Right lobe of liver (tissue), 6 donors: ENCODE measurements around the gene GPBAR1. TPM values are rescaled to one million over a fixed set of nuclear protein-coding genes. Genes with fewer than 3 reads are reported as not detected.
A peak's percentile ranks its signal among the peaks of the same experiment; 100 is the strongest.

ENCODE experiments used
- ATAC-seq, 4 donors: fragments of 200-7000 bp; cut with Tn5 transposase; one replicate each; pipeline ENCODE4 v1.9.1; 2020; ENCODE audit warnings: mild to moderate bottlenecking in 4 of 4, moderate library complexity in 4 of 4
- DNase-seq, 3 donors: peaks; one replicate each; pipeline ENCODE4 v3.0.0-alpha.2; 2020
- H3K27ac ChIP-seq, 3 donors: fragments of 200-600 bp; one replicate each; pipeline ENCODE4 v1.8.0; 2022
- H3K27me3 ChIP-seq, 2 donors: fragments of 200-600 bp; one replicate each; pipeline ENCODE4 v1.8.0; 2022
- H3K36me3 ChIP-seq, 4 donors: fragments of 200-600 bp; sonication (generic) in 1 of 4; one replicate each; pipeline versions ENCODE4 v1.5.1 to v1.8.0; 2017 to 2022; ENCODE audit warnings: control low read depth in 1 of 4
- H3K4me1 ChIP-seq, 4 donors: fragments of 200-600 bp; sonication (generic) in 1 of 4; one replicate each; pipeline versions ENCODE4 v1.5.1 to v1.8.0; 2017 to 2022; ENCODE audit warnings: control low read depth in 1 of 4
- H3K4me3 ChIP-seq, 3 donors: fragments of 200-600 bp; one replicate each; pipeline ENCODE4 v1.8.0; 2022
- H3K9me3 ChIP-seq, 4 donors: fragments of 200-600 bp; sonication (generic) in 1 of 4; one replicate each; pipeline versions ENCODE4 v1.5.1 to v1.8.0; 2017 to 2022; ENCODE audit warnings: control low read depth in 1 of 4
- POLR2A ChIP-seq: fragments of 450-650 bp; IDR thresholded peaks from one replicate; pipeline ENCODE4 v1.6.1; 2017; ENCODE audit warnings: antibody characterized with exemption, mild to moderate bottlenecking
- WGBS: methylation state at CpG from one replicate; pipeline ENCODE4 v1.1.6; 2018; ENCODE audit warnings: low coverage, low lambda C conversion rate; ENCODE audit not compliant: insufficient coverage; ENCODE audit errors: missing lambda C conversion rate; 5-methylcytosine and 5-hydroxymethylcytosine counted together
- intact Hi-C, 2 donors: fragments of 100-400 bp; cut with DNase I; formaldehyde crosslinking; loops; one replicate each; pipeline versions ENCODE4 v1.11.2 to v1.14.1; 2022
- total RNA-seq, 6 experiments: library from RNA; depleted of rRNA in 2 of 6; stranded (reverse); fragments of >200 nt in 2 of 6; fragmentation: NEBNext Ultra II Directional in 3 of 6; extraction: Animal tissue kit (Norgen Biotek cat#: 25700) in 3 of 6; gene quantifications; one replicate each; pipeline versions ENCODE4 v1.1.0 to v1.2.4, GENCODE V29; 2016 to 2023
- TF ChIP-seq, protein P1 (sequence below), 4 donors: fragments of 200-600 bp in 3 of 4; fragments of 450-650 bp in 1 of 4; IDR thresholded peaks; one replicate each; pipeline versions ENCODE4 v1.5.1 to v1.8.0; 2016 to 2022; ENCODE audit warnings: antibody characterized with exemption in 4 of 4, mild to moderate bottlenecking in 2 of 4
- donor health status: DM: no; HTN: yes; CAD: no.
- donor health status: DM: no; HTN: no; CAD: no.
- donor health status: DM: no; HTN: no; CAD: no.
- donor health status: DM: no; HTN: yes; CAD: no.
- donor health status: DM: no; HTN: yes; CAD: no.

The GPBAR1 gene
- total RNA-seq, 6 experiments from 2014 or later, result 0.56 to 3.2 (median 0.94) TPM

GRCh38 chr2:218296847-218297246 lies 36.0 kb downstream of the GPBAR1 start:
- peaks cover 0 to 33% (median 19%) of the 10 kb centered on the region in 4 donors for H3K4me1 ChIP-seq
- WGBS, result 17% methylated on average over 6 of the region's 7 CpGs
- TF ChIP-seq, protein P1, sequence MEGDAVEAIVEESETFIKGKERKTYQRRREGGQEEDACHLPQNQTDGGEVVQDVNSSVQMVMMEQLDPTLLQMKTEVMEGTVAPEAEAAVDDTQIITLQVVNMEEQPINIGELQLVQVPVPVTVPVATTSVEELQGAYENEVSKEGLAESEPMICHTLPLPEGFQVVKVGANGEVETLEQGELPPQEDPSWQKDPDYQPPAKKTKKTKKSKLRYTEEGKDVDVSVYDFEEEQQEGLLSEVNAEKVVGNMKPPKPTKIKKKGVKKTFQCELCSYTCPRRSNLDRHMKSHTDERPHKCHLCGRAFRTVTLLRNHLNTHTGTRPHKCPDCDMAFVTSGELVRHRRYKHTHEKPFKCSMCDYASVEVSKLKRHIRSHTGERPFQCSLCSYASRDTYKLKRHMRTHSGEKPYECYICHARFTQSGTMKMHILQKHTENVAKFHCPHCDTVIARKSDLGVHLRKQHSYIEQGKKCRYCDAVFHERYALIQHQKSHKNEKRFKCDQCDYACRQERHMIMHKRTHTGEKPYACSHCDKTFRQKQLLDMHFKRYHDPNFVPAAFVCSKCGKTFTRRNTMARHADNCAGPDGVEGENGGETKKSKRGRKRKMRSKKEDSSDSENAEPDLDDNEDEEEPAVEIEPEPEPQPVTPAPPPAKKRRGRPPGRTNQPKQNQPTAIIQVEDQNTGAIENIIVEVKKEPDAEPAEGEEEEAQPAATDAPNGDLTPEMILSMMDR (IDR thresholded peaks at IDR 0.05), result peak in 1 of 4 donors; percentile 18
- no peak for TF ChIP-seq POLR2A
- ATAC-seq (no peak), DNase-seq (no peak)
- no peak overlapping the region for H3K4me3 ChIP-seq
- H3K36me3 ChIP-seq, result no peaks in the 10 kb centered on the region
- no peaks in the 10 kb centered on the region for H3K27me3 ChIP-seq
- intact Hi-C loops, result no loop called here
- no peaks in the 10 kb centered on the region for H3K9me3 ChIP-seq
- H3K27ac ChIP-seq, result peak overlapping the region in 1 of 3 donors; percentile 31

GRCh38 chr2:218298314-218298875 lies 37.6 kb downstream of the GPBAR1 start:
- DNase-seq (no peak), ATAC-seq (no peak)
- H3K9me3 ChIP-seq, result no peaks in the 10 kb centered on the region
- H3K27me3 ChIP-seq, result no peaks in the 10 kb centered on the region
- intact Hi-C loops, result no loop called here
- peak overlapping the region in 1 of 3 donors; percentile 40 for H3K27ac ChIP-seq
- H3K4me3 ChIP-seq, result no peak overlapping the region
- 58% methylated on average over 6 of the region's 6 CpGs for WGBS
- no peaks in the 10 kb centered on the region for H3K36me3 ChIP-seq
- peaks cover 0 to 25% (median 15%) of the 10 kb centered on the region in 4 donors for H3K4me1 ChIP-seq
- TF ChIP-seq, protein P1 (IDR thresholded peaks at IDR 0.05), result no peak
- no peak for TF ChIP-seq POLR2A

DNA sequence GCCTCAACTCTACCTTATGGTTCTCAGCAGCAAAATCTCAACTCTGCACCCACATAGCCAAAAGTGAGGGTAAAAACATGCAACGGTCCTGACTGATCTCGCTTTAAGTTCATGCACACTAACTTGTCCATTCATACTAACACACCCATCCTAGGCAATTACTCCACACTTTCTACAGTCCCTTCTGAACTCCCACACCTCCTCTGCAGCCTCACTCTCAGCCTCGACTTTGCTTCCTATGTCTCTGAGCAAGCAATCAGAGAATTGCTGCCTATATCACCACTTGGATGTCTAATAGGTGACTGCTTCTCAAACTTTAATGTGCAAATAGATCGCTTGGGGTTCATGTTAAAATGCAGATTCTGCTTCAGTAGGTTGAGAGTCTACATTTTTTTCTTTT lies 39.3 kb downstream of the GPBAR1 start:
- ATAC-seq (no peak), DNase-seq (no peak)
- intact Hi-C loops, result loop anchor here (5.0 to 10.0 kb wide), 3 partner anchors 55 to 95 kb away; partner anchors contain the start of genes CATIP (in 2 of the 2) and CTDSP1 (in 1 of the 2)
- TF ChIP-seq POLR2A, result no peak
- TF ChIP-seq, protein P1 (IDR thresholded peaks at IDR 0.05), result no peak
- Histone ChIP-seq H3K27me3 (no peaks in the 10 kb centered on the region), H3K36me3 (no peaks in the 10 kb centered on the region), H3K9me3 (no peaks in the 10 kb centered on the region), H3K4me1 (peaks cover 0 to 14% (median 6%) of the 10 kb centered on the region in 4 donors), H3K4me3 (no peak overlapping the region), H3K27ac (no peak overlapping the region)
- 69% methylated on average over 4 of the region's 4 CpGs for WGBS

DNA sequence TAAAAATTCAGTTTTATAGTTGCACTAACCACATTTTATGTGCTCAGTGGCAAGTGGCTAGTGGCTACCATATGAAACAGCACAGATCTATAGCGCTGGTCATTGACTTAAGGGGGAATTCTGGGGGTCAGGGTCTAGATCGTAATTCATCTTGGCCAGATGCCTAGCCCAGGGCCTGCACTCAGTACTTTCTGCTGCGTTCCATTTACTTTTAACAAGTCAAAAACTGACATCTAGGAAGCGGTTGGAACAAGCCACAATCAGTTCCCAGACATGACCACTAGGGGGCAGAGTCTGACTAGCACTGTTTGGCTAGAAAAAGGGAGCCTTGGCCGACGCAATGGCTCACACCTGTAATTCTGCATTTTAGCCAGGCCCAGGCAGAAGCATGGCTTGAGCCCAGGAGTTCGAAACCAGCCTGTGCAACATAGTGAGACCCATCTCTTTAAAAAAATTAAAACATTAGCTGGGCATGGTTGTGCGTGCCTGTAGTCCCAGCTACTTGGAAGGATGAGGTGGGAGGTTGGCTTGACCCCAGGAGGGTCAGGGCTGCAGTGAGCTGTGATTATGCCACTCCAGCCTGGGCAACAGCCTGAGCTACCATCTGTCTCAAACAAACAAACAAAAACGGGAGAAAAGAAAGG lies 40.5 kb downstream of the GPBAR1 start:
- no peaks in the 10 kb centered on the region for H3K36me3 ChIP-seq
- intact Hi-C loops, result loop anchor here (5.0 to 10.0 kb wide), 3 partner anchors 54 to 94 kb away; partner anchors contain the start of genes CATIP (in 2 of the 2) and CTDSP1 (in 1 of the 2)
- no peak overlapping the region for H3K4me3 ChIP-seq
- DNase-seq, result peak; percentile 68 to 87 (median 78)
- 5% methylated on average over 9 of the region's 9 CpGs for WGBS
- ATAC-seq, result peak; percentile 85 to 93 (median 87)
- no peaks in the 10 kb centered on the region for H3K27me3 ChIP-seq
- H3K9me3 ChIP-seq, result no peaks in the 10 kb centered on the region
- TF ChIP-seq, protein P1 (IDR thresholded peaks at IDR 0.05), result peak; percentile 96 to 97 (median 96)
- TF ChIP-seq POLR2A, result no peak
- H3K27ac ChIP-seq, result no peak overlapping the region
- peaks cover 0 to 23% (median 10%) of the 10 kb centered on the region in 4 donors for H3K4me1 ChIP-seq
